ENCODE results near the gene DCUN1D1. TPM values are rescaled to one million over a fixed set of nuclear protein-coding genes. Genes with fewer than 3 reads are reported as not detected.
A peak's percentile ranks its signal among the peaks of the same experiment; 100 is the strongest.

The DCUN1D1 gene
- total and polyA plus RNA-seq, 2 experiments from 2014 or later = 29.5 to 53.5 TPM

DNA sequence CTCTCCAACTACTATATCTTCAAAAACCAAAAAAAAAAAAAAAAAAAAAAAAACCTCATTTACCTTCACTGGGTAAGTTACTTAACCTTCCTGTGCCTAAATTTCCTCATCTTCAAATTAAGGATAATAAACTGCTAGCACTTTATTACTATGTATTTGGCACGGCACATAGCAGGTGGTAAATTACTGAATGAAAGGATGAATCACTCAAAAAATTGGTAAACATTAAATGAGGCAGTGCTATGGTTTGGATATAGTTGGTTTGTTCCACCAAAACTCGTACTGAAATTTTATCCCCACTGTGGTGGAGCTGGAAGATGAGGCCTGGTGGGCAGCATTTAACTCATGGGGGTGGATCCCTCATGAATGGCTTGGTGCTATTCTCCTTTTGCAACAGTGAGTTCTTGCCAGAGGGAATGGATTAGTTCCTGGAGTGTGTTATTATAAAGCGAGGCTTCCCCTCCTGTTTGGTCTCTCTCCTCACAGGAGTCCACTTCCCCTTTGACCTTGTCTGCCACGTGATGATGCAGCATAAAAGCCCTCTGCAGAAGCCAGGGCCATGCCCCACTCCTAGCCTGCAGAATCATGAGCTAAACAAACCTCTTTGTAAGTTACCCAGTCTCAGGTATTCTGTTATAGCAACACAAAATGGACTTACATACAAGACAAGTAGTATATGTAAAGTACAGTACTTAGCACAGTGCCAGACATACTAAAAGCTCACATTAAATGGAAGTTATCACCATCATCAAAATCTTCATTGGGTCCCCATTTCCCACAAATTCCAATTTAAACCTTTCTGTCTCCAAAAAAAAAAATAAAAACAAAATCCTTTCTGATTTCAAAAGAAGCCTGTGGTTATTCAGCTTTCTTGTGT is 20.6 kb downstream of the DCUN1D1 start:
- Histone ChIP-seq H3K27me3 (ENCODE audit: insufficient read depth) (no peaks in the 10 kb centered on the region), H3K27ac (ENCODE audit: low read depth) (no peak overlapping the region; the same call in 1 of the 2 replicates), H2AFZ (no peak overlapping the region), H3K79me2 (replicated peaks; ENCODE audit: insufficient read depth) (peaks cover 20% of the 10 kb centered on the region), H3K4me2 (no peak overlapping the region), H3K36me3 (ENCODE audit: insufficient read depth) (peaks cover 5% of the 10 kb centered on the region; the same call in 1 of the 2 replicates), H3K9me2 (ENCODE audit: insufficient read depth) (no peaks in the 10 kb centered on the region), H3K4me1 (ENCODE audit: insufficient read depth) (peaks cover 8% of the 10 kb centered on the region; the same call in 1 of the 2 replicates), H3K4me3 (no peak overlapping the region), H4K20me1 (replicated peaks; ENCODE audit: insufficient read depth) (no peaks in the 10 kb centered on the region), H3F3A (replicated peaks; ENCODE audit: low read depth) (no peaks in the 10 kb centered on the region)
- H3K4me1 Mint-ChIP-seq = peaks cover 16% of the 10 kb centered on the region
- H3K9me3 Mint-ChIP-seq = no peaks in the 10 kb centered on the region
- H3K27me3 Mint-ChIP-seq (ENCODE audit: insufficient read depth, low read depth, poor library complexity) = no peaks in the 10 kb centered on the region
- H3K4me3 Mint-ChIP-seq = no peak overlapping the region
- TF ChIP-seq, protein P1, sequence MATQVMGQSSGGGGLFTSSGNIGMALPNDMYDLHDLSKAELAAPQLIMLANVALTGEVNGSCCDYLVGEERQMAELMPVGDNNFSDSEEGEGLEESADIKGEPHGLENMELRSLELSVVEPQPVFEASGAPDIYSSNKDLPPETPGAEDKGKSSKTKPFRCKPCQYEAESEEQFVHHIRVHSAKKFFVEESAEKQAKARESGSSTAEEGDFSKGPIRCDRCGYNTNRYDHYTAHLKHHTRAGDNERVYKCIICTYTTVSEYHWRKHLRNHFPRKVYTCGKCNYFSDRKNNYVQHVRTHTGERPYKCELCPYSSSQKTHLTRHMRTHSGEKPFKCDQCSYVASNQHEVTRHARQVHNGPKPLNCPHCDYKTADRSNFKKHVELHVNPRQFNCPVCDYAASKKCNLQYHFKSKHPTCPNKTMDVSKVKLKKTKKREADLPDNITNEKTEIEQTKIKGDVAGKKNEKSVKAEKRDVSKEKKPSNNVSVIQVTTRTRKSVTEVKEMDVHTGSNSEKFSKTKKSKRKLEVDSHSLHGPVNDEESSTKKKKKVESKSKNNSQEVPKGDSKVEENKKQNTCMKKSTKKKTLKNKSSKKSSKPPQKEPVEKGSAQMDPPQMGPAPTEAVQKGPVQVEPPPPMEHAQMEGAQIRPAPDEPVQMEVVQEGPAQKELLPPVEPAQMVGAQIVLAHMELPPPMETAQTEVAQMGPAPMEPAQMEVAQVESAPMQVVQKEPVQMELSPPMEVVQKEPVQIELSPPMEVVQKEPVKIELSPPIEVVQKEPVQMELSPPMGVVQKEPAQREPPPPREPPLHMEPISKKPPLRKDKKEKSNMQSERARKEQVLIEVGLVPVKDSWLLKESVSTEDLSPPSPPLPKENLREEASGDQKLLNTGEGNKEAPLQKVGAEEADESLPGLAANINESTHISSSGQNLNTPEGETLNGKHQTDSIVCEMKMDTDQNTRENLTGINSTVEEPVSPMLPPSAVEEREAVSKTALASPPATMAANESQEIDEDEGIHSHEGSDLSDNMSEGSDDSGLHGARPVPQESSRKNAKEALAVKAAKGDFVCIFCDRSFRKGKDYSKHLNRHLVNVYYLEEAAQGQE (IDR thresholded peaks at IDR 0.05; ENCODE audit: unreplicated experiment) = no peak
- TF ChIP-seq STAT1 (IDR thresholded peaks at IDR 0.05; ENCODE audit: unreplicated experiment) (no peak), EZH2 (IDR thresholded peaks at IDR 0.05; ENCODE audit: low read depth, unreplicated experiment) (no peak), ZNF114 (CRISPR knock-in tag; IDR thresholded peaks at IDR 0.05) (no peak), NANOG (IDR thresholded peaks at IDR 0.05; ENCODE audit: borderline replicate concordance) (no peak), CREB1 (CRISPR knock-in tag; IDR thresholded peaks at IDR 0.05; ENCODE audit: low read depth) (no peak), JUNB (IDR thresholded peaks at IDR 0.05; ENCODE audit: unreplicated experiment) (no peak), EZH2phosphoT487 (IDR thresholded peaks at IDR 0.05; ENCODE audit: unreplicated experiment) (no peak), POLR2AphosphoS5 (IDR thresholded peaks at IDR 0.05; ENCODE audit: low read depth) (no peak), ZNF331 (CRISPR knock-in tag; IDR thresholded peaks at IDR 0.05; ENCODE audit: low read depth) (no peak)
- TF ChIP-seq, protein P2, sequence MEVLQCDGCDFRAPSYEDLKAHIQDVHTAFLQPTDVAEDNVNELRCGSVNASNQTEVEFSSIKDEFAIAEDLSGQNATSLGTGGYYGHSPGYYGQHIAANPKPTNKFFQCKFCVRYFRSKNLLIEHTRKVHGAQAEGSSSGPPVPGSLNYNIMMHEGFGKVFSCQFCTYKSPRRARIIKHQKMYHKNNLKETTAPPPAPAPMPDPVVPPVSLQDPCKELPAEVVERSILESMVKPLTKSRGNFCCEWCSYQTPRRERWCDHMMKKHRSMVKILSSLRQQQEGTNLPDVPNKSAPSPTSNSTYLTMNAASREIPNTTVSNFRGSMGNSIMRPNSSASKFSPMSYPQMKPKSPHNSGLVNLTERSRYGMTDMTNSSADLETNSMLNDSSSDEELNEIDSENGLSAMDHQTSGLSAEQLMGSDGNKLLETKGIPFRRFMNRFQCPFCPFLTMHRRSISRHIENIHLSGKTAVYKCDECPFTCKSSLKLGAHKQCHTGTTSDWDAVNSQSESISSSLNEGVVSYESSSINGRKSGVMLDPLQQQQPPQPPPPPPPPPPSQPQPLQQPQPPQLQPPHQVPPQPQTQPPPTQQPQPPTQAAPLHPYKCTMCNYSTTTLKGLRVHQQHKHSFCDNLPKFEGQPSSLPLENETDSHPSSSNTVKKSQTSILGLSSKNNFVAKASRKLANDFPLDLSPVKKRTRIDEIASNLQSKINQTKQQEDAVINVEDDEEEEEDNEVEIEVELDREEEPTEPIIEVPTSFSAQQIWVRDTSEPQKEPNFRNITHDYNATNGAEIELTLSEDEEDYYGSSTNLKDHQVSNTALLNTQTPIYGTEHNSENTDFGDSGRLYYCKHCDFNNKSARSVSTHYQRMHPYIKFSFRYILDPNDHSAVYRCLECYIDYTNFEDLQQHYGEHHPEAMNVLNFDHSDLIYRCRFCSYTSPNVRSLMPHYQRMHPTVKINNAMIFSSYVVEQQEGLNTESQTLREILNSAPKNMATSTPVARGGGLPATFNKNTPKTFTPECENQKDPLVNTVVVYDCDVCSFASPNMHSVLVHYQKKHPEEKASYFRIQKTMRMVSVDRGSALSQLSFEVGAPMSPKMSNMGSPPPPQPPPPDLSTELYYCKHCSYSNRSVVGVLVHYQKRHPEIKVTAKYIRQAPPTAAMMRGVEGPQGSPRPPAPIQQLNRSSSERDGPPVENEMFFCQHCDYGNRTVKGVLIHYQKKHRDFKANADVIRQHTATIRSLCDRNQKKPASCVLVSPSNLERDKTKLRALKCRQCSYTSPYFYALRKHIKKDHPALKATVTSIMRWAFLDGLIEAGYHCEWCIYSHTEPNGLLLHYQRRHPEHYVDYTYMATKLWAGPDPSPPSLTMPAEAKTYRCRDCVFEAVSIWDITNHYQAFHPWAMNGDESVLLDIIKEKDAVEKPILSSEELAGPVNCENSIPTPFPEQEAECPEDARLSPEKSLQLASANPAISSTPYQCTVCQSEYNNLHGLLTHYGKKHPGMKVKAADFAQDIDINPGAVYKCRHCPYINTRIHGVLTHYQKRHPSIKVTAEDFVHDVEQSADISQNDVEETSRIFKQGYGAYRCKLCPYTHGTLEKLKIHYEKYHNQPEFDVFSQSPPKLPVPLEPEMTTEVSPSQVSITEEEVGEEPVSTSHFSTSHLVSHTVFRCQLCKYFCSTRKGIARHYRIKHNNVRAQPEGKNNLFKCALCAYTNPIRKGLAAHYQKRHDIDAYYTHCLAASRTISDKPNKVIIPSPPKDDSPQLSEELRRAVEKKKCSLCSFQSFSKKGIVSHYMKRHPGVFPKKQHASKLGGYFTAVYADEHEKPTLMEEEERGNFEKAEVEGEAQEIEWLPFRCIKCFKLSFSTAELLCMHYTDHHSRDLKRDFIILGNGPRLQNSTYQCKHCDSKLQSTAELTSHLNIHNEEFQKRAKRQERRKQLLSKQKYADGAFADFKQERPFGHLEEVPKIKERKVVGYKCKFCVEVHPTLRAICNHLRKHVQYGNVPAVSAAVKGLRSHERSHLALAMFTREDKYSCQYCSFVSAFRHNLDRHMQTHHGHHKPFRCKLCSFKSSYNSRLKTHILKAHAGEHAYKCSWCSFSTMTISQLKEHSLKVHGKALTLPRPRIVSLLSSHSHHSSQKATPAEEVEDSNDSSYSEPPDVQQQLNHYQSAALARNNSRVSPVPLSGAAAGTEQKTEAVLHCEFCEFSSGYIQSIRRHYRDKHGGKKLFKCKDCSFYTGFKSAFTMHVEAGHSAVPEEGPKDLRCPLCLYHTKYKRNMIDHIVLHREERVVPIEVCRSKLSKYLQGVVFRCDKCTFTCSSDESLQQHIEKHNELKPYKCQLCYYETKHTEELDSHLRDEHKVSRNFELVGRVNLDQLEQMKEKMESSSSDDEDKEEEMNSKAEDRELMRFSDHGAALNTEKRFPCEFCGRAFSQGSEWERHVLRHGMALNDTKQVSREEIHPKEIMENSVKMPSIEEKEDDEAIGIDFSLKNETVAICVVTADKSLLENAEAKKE (CRISPR knock-in tag; IDR thresholded peaks at IDR 0.05) = no peak
- TF ChIP-seq, protein P3, sequence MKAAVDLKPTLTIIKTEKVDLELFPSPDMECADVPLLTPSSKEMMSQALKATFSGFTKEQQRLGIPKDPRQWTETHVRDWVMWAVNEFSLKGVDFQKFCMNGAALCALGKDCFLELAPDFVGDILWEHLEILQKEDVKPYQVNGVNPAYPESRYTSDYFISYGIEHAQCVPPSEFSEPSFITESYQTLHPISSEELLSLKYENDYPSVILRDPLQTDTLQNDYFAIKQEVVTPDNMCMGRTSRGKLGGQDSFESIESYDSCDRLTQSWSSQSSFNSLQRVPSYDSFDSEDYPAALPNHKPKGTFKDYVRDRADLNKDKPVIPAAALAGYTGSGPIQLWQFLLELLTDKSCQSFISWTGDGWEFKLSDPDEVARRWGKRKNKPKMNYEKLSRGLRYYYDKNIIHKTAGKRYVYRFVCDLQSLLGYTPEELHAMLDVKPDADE (IDR thresholded peaks at IDR 0.05) = no peak
- TF ChIP-seq, protein P4, sequence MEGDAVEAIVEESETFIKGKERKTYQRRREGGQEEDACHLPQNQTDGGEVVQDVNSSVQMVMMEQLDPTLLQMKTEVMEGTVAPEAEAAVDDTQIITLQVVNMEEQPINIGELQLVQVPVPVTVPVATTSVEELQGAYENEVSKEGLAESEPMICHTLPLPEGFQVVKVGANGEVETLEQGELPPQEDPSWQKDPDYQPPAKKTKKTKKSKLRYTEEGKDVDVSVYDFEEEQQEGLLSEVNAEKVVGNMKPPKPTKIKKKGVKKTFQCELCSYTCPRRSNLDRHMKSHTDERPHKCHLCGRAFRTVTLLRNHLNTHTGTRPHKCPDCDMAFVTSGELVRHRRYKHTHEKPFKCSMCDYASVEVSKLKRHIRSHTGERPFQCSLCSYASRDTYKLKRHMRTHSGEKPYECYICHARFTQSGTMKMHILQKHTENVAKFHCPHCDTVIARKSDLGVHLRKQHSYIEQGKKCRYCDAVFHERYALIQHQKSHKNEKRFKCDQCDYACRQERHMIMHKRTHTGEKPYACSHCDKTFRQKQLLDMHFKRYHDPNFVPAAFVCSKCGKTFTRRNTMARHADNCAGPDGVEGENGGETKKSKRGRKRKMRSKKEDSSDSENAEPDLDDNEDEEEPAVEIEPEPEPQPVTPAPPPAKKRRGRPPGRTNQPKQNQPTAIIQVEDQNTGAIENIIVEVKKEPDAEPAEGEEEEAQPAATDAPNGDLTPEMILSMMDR (conservative IDR thresholded peaks at IDR 0.05; ENCODE audit: low read depth in 2 of 2) = no peak
- peaks cover 37% of the 10 kb centered on the region for H3K36me3 Mint-ChIP-seq (ENCODE audit: low read depth)
- ATAC-seq (peak; percentile 84), DNase-seq (ENCODE audit: low spot score) (no peak)
- H3K27ac Mint-ChIP-seq = peak overlapping the region; percentile 88
